Kidney (tissue), 14 donors: ENCODE results near the gene BICC1. TPM values are rescaled to one million over a fixed set of nuclear protein-coding genes. Genes with fewer than 3 reads are reported as not detected.

Experiments used
- DNase-seq, 5 donors: peaks; one replicate each; pipeline ENCODE4 v3.0.0-alpha.2; 2013 to 2020
- FAIRE-seq: peaks from 2 replicates; lab custom pipeline; 2012; peaks lifted over from hg19 to GRCh38; lab: Jason Lieb, UNC
- H3K27ac ChIP-seq, 2 donors: one replicate each; pipeline ENCODE4 v1.7.0; 2013; ENCODE audit warnings: low read depth in 2 of 2, low read length in 2 of 2, inconsistent platforms in 1 of 2
- H3K27me3 ChIP-seq: one replicate; pipeline ENCODE4 v1.7.1; 2013; ENCODE audit warnings: low read length, inconsistent platforms; ENCODE audit not compliant: control insufficient read depth, insufficient read depth
- H3K36me3 ChIP-seq, 3 donors: one replicate each; pipeline versions ENCODE4 v1.7.0 to v1.7.1; 2013; ENCODE audit warnings: low read length in 3 of 3, control low read depth in 1 of 3, inconsistent platforms in 1 of 3; ENCODE audit not compliant: insufficient read depth in 3 of 3, control insufficient read depth in 2 of 3
- H3K4me1 ChIP-seq, 3 donors: one replicate each; pipeline versions ENCODE4 v1.7.0 to v1.7.1; 2013; ENCODE audit warnings: low read length in 3 of 3, inconsistent platforms in 1 of 3, low read depth in 1 of 3; ENCODE audit not compliant: control insufficient read depth in 2 of 3, insufficient read depth in 2 of 3
- H3K4me3 ChIP-seq, 3 donors: one replicate each; pipeline versions ENCODE4 v1.7.0 to v1.8.1; 2013; ENCODE audit warnings: low read length in 3 of 3, control low read depth in 1 of 3, inconsistent platforms in 1 of 3
- H3K9ac ChIP-seq, 3 donors: one replicate each; pipeline versions ENCODE4 v1.7.0 to v1.7.1; 2013; ENCODE audit warnings: low read length in 3 of 3, control low read depth in 1 of 3, inconsistent platforms in 1 of 3
- H3K9me3 ChIP-seq, 3 donors: one replicate each; pipeline versions ENCODE4 v1.7.0 to v1.7.1; 2013; ENCODE audit warnings: low read length in 3 of 3, control low read depth in 1 of 3, inconsistent platforms in 1 of 3; ENCODE audit not compliant: control insufficient read depth in 2 of 3, insufficient read depth in 1 of 3
- intact Hi-C: fragments of 100-400 bp; cut with DNase I; formaldehyde crosslinking; loops from one replicate; pipeline ENCODE4 v1.11.1; 2022
- polyA plus RNA-seq: library from polyadenylated mRNA; stranded (reverse); fragments of 350-450 nt; fragmentation: Illumina TruSeq; extraction: RNeasy Lipid Tissue Mini Kit (QIAGEN cat#74804); gene quantifications from one replicate; pipeline ENCODE4 v1.2.3, GENCODE V29; 2014; ENCODE audit warnings: low read depth, low replicate concordance; ENCODE audit not compliant: insufficient read depth
- total RNA-seq: library from RNA; stranded (reverse); fragmentation: NEBNext Ultra II Directional; extraction: Animal tissue kit (Norgen Biotek cat#: 25700); gene quantifications from one replicate; pipeline ENCODE4 v1.2.1, GENCODE V29; 2021
- TF ChIP-seq, protein P1 (sequence below): IDR thresholded peaks from 3 replicates; pipeline ENCODE4 v1.5.1; 2012; ENCODE audit warnings: mild to moderate bottlenecking, moderate library complexity, borderline replicate concordance; ENCODE audit not compliant: insufficient read depth; ENCODE audit errors: extremely low read depth
- donor health status: control.
- donor health status: control.
- donor health status: control.
- donor health status: control.
- donor health status: control.
- donor health status: DM: yes; HTN: yes; CAD: no.
- donor health status: Normal renal cell carcinoma (clear cell type).

Gene BICC1
- total and polyA plus RNA-seq, 2 donors from 2014 or later: 21.0 to 136 TPM

DNA sequence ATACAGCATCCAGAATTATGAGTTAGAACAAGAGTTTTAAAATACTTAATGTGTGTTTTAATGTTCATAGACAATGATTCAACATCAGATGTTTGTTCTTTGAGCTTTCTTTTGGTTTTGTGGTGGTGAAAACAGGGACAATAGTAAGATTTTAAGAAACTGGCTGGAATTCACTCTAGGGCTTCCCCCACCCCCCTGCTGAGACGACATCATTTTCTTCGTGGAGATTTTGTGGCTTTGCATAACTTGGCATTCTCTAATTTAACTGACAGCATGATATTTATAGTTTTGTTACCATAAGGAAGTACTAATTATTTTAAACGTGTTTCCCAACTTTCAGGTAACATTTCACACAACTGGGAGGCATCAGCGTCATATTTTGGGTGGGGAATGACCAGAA is 184.1 kb downstream of the BICC1 start:
- no peak for DNase-seq

GRCh38 chr10:58697691-58698090 is 185.0 kb downstream of the BICC1 start:
- Histone ChIP-seq H3K4me1 (peaks cover 0 to 11% (median 4%) of the 10 kb centered on the region in 3 donors), H3K4me3 (no peak overlapping the region), H3K27me3 (no peaks in the 10 kb centered on the region), H3K27ac (peak overlapping the region in 1 of 2 donors; percentile 28), H3K9me3 (no peaks in the 10 kb centered on the region), H3K36me3 (no peaks in the 10 kb centered on the region), H3K9ac (no peak overlapping the region)
- FAIRE-seq (no peak), DNase-seq (peak in 1 of 5 donors; percentile 26)
- intact Hi-C loops: no loop called here
- TF ChIP-seq, protein P1, sequence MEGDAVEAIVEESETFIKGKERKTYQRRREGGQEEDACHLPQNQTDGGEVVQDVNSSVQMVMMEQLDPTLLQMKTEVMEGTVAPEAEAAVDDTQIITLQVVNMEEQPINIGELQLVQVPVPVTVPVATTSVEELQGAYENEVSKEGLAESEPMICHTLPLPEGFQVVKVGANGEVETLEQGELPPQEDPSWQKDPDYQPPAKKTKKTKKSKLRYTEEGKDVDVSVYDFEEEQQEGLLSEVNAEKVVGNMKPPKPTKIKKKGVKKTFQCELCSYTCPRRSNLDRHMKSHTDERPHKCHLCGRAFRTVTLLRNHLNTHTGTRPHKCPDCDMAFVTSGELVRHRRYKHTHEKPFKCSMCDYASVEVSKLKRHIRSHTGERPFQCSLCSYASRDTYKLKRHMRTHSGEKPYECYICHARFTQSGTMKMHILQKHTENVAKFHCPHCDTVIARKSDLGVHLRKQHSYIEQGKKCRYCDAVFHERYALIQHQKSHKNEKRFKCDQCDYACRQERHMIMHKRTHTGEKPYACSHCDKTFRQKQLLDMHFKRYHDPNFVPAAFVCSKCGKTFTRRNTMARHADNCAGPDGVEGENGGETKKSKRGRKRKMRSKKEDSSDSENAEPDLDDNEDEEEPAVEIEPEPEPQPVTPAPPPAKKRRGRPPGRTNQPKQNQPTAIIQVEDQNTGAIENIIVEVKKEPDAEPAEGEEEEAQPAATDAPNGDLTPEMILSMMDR: no peak

More for the DNA sequence above, 184.1 kb downstream of the BICC1 start:
- intact Hi-C loops: no loop called here
- Histone ChIP-seq H3K9ac (no peak overlapping the region), H3K27me3 (no peaks in the 10 kb centered on the region), H3K36me3 (no peaks in the 10 kb centered on the region), H3K4me1 (peaks cover 0 to 11% (median 4%) of the 10 kb centered on the region in 3 donors), H3K9me3 (peaks cover 0 to 2% (median 2%) of the 10 kb centered on the region in 3 donors), H3K4me3 (no peak overlapping the region), H3K27ac (no peak overlapping the region)
- no peak for FAIRE-seq
- TF ChIP-seq, protein P1: no peak

DNA sequence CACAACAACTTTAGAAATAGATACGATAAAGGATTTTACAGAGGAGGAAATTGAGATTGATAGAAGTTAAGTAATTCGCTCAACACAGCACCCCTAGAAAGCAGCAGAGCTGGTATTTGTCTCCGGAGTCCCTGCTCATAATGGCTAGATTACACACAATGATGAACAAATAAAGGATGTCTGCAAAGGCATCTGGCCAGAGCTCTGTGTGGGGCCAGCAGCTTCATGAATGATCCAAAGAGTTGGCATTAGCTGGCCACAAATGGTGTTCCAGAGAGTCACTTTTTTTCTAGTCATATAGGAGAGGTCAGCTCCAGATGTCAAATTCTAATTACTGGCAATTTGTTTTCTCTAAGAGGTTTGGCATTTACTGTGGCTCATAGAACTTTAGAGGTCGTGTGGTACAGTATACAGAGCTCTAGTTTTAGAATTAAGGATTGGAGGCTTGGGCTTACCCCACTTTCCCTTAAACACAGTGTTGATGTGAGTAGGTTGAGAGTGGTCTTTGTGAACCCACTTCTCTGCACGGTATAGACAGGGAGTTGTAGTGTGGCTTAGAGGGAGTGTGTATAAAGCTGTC is 186.2 kb downstream of the BICC1 start:
- Histone ChIP-seq H3K4me3 (no peak overlapping the region), H3K9ac (no peak overlapping the region), H3K9me3 (no peaks in the 10 kb centered on the region), H3K27ac (no peak overlapping the region), H3K4me1 (peaks cover 0 to 11% (median 4%) of the 10 kb centered on the region in 3 donors), H3K36me3 (no peaks in the 10 kb centered on the region), H3K27me3 (no peaks in the 10 kb centered on the region)
- intact Hi-C loops: no loop called here
- DNase-seq: no peak
- FAIRE-seq: no peak
- TF ChIP-seq, protein P1: no peak
